ENCODE data around the gene MTIF3. TPM values are rescaled to one million over a fixed set of nuclear protein-coding genes. Genes with fewer than 3 reads are reported as not detected.

Gene MTIF3
- polyA plus RNA-seq, 1 donor (not counting 4 experiments of a cell fraction or from before 2014, with no cell fraction given) = 56.1 TPM

GRCh38 chr13:27408074-27408473 is 42.3 kb downstream of the MTIF3 start:
- H3K9me1 ChIP-seq (ENCODE audit: control insufficient read depth, extremely low read depth, insufficient read depth, low read length) = no peaks in the 10 kb centered on the region
- no peak overlapping the region for H3K4me3 ChIP-seq (ENCODE audit: control insufficient read depth in 2 of 3, extremely low read depth in 1 of 3, insufficient read depth in 2 of 3, low read depth in 1 of 3, low read length in 3 of 3)
- H2AFZ ChIP-seq (ENCODE audit: control insufficient read depth, low read length) = no peak overlapping the region
- no peak overlapping the region for H3K9ac ChIP-seq (ENCODE audit: control insufficient read depth, extremely low read depth, insufficient read depth, low read length)
- FAIRE-seq (no peak), DNase-seq (ENCODE audit: low read depth, low spot score) (no peak)
- no peak overlapping the region for H3K27ac ChIP-seq (ENCODE audit: control insufficient read depth, insufficient read depth, low read length)
- H3K36me3 ChIP-seq (ENCODE audit: control insufficient read depth in 2 of 2, extremely low read depth in 1 of 2, insufficient read depth in 2 of 2, low read length in 2 of 2) = no peaks in the 10 kb centered on the region
- dilution Hi-C loops (cut with MboI; ENCODE audit: extremely low pct_ligation_motif_present, low sequenced_read_pairs) = no loop called here
- H3K4me1 ChIP-seq (ENCODE audit: control insufficient read depth, extremely low read depth, insufficient read depth, low read length) = peaks cover 5% of the 10 kb centered on the region
- no peaks in the 10 kb centered on the region for H3K79me2 ChIP-seq (ENCODE audit: control insufficient read depth, insufficient read depth, low read length)
- peaks cover 4% of the 10 kb centered on the region for H3K27me3 ChIP-seq (ENCODE audit: control insufficient read depth, extremely low read depth, insufficient read depth, low read length)
- TF ChIP-seq CTCF (optimal IDR thresholded peaks at IDR 0.05 in 1 of 3, IDR thresholded peaks at IDR 0.05 in 1 of 3, conservative IDR thresholded peaks at IDR 0.05 in 1 of 3; ENCODE audit: extremely low read depth in 1 of 3, insufficient read depth in 2 of 3, low read length in 3 of 3) (no peak), EZH2 (IDR thresholded peaks at IDR 0.05; ENCODE audit: low read length) (no peak)
- no peak overlapping the region for H3K4me2 ChIP-seq (ENCODE audit: control insufficient read depth, extremely low read depth, insufficient read depth, low read depth, low read length)
- H4K20me1 ChIP-seq (ENCODE audit: control insufficient read depth, extremely low read depth, insufficient read depth, low read length) = no peaks in the 10 kb centered on the region
- no peaks in the 10 kb centered on the region for H3K9me3 ChIP-seq (ENCODE audit: control insufficient read depth, low read depth, low read length)

GRCh38 chr13:27406178-27406939 is 44.0 kb downstream of the MTIF3 start:
- H3K9me3 ChIP-seq (ENCODE audit: control insufficient read depth, low read depth, low read length) = no peaks in the 10 kb centered on the region
- H2AFZ ChIP-seq (ENCODE audit: control insufficient read depth, low read length) = no peak overlapping the region
- H3K4me2 ChIP-seq (ENCODE audit: control insufficient read depth, extremely low read depth, insufficient read depth, low read depth, low read length) = no peak overlapping the region
- no peak overlapping the region for H3K27ac ChIP-seq (ENCODE audit: control insufficient read depth, insufficient read depth, low read length)
- peaks cover 8% of the 10 kb centered on the region for H3K4me1 ChIP-seq (ENCODE audit: control insufficient read depth, extremely low read depth, insufficient read depth, low read length)
- no peaks in the 10 kb centered on the region for H3K36me3 ChIP-seq (ENCODE audit: control insufficient read depth in 2 of 2, extremely low read depth in 1 of 2, insufficient read depth in 2 of 2, low read length in 2 of 2)
- no peak overlapping the region for H3K4me3 ChIP-seq (ENCODE audit: control insufficient read depth in 2 of 3, extremely low read depth in 1 of 3, insufficient read depth in 2 of 3, low read depth in 1 of 3, low read length in 3 of 3)
- dilution Hi-C loops (cut with MboI; ENCODE audit: extremely low pct_ligation_motif_present, low sequenced_read_pairs) = no loop called here
- DNase-seq (ENCODE audit: low read depth, low spot score) = no peak
- TF ChIP-seq EZH2 (IDR thresholded peaks at IDR 0.05; ENCODE audit: low read length) (no peak), CTCF (optimal IDR thresholded peaks at IDR 0.05 in 1 of 3, IDR thresholded peaks at IDR 0.05 in 1 of 3, conservative IDR thresholded peaks at IDR 0.05 in 1 of 3; ENCODE audit: extremely low read depth in 1 of 3, insufficient read depth in 2 of 3, low read length in 3 of 3) (peak; percentile 43 to 68 (median 48))
- no peak for FAIRE-seq
- no peaks in the 10 kb centered on the region for H3K79me2 ChIP-seq (ENCODE audit: control insufficient read depth, insufficient read depth, low read length)
- no peaks in the 10 kb centered on the region for H3K9me1 ChIP-seq (ENCODE audit: control insufficient read depth, extremely low read depth, insufficient read depth, low read length)
- H4K20me1 ChIP-seq (ENCODE audit: control insufficient read depth, extremely low read depth, insufficient read depth, low read length) = no peaks in the 10 kb centered on the region
- peaks cover 4% of the 10 kb centered on the region for H3K27me3 ChIP-seq (ENCODE audit: control insufficient read depth, extremely low read depth, insufficient read depth, low read length)
- H3K9ac ChIP-seq (ENCODE audit: control insufficient read depth, extremely low read depth, insufficient read depth, low read length) = no peak overlapping the region
